Dermis blood vessel endothelial cell (primary cell): Measurements from ENCODE around the gene UPK2. TPM values are rescaled to one million over a fixed set of nuclear protein-coding genes. Genes with fewer than 3 reads are reported as not detected.
"Not testable (repeated sequence)": the region's sequence is repeated elsewhere in the genome, so short reads cannot be mapped to it uniquely, and the experiment has no call there.

Source experiments
- DNase-seq: peaks from one replicate; pipeline ENCODE4 v3.0.0; 2010
- total RNA-seq: library from RNA; depleted of rRNA; stranded (reverse); fragments of >200 nt; gene quantifications from 2 replicates; pipeline ENCODE4 v1.2.3, GENCODE V29; 2014

UPK2 gene
- total RNA-seq, 1 donor from 2014 or later: not detected

DNA sequence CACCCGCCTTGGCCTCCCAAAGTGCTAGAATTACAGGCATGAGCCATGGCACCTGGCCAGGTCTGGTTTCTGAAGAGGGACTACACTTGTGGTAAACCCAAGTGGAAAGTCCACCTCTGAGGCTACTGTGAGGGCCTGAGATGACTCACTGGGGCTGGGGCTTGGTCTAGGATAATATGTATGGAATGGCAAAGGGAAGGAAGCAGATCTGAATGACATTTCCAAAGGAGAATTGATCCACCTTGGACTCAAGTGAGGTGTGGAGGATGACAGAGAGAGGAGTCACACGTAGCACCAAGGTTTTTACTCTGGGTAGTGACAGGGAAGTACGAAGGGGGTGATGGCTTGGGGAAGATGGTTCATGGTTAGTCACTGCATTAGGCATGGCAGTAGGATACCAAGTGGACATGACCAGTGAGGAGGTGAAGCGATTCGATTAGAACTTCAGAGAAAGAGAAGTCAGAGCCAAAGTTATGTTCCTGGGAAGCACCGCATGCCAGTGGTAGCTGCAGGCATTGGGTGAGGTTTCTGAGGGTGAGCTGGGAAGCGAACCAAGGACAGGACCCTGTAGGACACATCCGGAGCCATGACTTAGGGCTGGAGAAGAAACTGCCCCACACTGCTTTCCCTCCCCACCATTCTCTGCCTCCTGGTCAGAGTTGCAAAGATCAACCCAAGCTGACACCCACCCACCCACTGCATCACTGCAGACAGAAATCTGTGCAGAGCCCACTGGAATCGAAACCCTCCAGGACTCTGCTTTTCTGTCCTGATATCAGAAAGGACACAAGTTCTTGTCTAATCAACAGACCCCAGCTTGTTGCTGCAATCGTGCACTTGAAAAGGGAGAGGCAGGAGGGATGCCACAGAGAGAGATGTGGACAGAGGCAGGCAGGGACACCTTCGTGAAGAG, 17.4 kb upstream of the UPK2 start:
- DNase-seq: no peak

DNA sequence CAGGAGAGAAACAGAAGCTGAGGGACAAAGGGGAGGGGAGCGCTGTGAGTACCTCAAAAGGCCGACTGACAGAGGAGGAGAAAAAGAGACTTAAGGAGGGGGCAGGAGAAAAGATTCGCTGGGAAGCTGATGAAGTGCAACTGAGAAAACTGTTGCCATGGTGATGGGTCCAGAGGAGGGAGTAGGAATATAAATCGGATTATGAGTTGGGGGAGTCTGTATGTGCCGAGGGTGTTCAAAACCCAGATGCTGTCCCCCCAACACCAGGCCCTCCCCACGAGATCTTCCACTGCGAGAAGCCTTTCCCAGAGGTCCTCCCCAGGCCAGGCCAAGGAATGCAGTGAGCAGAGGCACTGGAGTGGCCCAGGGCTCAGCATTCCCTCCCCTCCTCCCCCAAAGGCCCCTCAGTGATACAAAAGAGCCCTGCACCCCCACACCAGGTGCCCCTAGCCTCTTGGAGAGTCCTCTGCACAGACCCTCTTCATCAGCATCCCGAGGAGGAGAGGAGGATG, 16.6 kb upstream of the UPK2 start:
- no peak for DNase-seq

DNA sequence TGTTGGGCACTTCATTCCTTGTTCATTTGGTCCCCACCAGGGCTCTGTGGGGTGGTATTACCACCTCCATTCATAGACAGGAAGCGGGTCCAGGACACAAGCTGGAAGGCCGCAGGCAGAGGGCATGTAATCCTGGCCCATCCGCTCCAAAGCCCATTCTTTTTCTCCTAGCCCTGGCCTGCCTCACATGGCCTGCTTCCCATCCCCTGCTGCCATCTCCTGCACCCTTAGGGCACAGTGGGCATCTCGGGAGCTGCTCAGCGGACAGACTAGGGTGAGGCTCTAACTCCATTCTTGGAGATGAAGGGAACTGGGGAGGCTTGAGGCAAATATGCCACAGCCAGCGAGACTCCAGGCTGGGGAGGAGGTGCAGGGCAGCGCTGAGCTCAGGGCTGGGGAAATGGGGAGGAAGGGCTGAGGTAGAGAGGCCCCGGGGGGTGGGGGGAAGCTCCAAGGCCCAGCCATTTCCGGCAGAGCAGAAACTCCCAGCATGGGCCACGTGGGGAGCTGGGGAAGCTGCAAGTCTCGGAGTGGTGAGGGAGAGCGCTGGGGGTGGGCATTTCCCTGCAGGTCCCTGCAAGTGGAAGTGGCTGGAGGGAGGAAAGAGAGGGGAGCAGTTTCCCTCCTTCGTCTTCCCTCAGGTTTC, 16.0 kb upstream of the UPK2 start:
- peak; percentile 34 for DNase-seq

DNA sequence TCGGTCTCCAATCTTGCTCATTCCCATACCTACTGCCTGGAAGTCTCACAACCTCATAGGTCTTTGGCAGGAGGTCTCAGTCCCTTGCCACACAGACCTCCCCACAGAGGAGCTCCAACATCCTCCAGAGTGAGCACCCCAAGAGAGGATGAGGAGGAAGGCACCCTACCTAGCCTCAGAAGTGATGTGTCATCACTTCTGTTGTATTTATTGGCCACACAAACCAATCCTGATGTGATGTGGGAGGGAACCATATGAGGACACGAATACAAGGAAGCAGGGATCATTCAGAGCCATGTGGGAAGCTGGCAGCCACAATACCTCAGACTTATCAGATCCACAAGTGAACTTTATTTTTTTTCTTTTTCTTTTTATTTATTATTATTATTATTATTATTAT, 9.0 kb upstream of the UPK2 start:
- no peak for DNase-seq

DNA sequence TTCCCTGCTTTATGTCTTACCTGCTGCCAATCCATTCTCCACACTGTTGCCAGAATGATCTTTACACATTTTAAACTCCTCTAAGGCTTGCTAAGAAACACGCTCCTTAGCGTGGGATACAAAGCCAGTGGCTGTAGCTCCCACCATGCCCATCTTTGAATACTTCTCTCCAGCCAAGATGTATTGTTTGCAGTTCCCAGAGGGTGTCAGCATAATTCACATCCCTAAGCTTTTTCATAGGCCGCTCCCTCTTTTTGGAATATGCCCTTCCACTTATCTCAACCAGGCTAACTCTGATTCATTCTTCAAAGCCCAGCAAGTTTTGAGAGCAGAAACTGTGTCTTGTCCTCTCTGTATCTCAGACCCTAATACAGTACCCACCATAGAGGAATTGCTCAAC, 8.1 kb upstream of the UPK2 start:
- DNase-seq: no peak

DNA sequence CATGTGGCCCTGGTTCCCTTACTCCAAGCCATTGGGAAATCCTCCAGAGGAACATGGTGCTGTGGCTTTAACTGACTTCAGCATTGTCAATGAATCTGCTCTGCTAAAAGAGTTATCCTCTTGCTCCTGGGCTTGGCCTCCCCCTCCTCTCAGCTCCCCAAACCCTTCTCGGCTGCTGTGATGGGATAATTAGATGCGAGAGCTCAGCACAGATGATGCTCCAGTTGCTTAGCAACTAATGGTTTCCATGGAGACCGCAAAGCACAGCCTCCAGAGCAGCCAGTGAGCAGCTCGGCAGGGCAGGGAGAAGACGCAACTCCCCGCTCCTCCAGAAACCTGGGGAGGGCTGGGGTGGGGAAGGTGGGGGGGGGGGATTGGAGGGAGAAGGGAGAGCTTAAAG, 2.8 kb upstream of the UPK2 start:
- no peak for DNase-seq

DNA sequence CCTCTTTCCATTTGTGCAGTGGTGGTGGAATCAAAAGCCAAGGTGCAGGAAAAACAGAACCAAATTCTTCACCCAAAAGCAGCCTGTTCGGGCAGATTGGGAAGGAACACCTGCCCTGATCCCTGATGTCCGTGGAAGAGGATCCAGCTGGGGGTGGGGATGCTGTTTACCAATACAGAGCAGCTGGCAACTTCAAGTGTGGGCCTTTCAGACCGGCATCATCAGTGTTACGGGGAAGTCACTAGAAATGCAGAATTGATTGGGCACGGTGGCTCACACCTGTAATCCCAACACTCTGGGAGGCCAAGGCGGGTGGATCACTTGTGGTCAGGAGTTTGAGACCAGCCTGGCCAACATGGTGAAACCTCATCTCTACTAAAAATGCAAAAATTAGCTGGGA, 2.1 kb upstream of the UPK2 start:
- not testable (repeated sequence) for DNase-seq

DNA sequence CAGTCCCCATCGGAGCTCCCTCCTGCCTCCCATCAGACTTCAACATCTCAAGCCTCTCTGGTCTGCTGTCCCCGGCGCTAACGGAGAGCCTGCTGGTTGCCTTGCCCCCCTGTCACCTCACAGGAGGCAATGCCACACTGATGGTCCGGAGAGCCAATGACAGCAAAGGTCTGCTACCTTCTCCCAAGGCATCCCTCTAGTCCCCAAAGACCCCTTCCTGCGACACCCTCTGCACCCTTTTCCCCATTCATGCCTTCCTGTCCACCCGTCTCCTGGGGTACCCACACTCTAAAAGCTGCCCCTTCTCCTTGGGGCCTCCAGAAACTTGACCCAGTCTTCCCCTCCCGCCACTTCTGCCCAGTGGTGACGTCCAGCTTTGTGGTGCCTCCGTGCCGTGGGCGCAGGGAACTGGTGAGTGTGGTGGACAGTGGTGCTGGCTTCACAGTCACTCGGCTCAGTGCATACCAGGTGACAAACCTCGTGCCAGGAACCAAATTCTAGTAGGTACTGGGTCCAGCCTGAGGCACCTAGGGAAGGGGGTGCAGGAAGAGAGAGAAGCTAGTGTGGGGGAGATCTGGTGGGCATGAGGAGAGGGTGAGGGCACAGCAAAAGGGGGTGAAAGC, 860 bp downstream of the UPK2 start:
- no peak for DNase-seq

DNA sequence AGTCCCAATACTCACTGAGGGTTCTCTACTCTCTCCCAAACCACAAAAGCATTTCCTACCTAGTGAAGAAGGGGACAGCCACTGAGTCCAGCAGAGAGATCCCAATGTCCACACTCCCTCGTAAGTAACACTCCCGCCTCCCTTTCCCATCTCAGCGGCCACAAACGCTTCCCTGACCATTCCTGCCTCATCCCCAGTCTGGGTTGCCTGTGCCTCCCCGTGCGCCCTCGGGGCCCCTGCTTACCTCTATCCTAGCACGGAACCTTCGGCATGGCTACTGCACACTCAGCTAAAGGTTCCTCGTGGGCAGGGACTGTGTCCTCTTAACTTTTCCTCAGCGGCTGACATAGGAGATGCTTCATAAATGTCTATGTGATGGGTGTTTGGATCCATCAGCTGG, 1.5 kb downstream of the UPK2 start:
- DNase-seq: no peak

DNA sequence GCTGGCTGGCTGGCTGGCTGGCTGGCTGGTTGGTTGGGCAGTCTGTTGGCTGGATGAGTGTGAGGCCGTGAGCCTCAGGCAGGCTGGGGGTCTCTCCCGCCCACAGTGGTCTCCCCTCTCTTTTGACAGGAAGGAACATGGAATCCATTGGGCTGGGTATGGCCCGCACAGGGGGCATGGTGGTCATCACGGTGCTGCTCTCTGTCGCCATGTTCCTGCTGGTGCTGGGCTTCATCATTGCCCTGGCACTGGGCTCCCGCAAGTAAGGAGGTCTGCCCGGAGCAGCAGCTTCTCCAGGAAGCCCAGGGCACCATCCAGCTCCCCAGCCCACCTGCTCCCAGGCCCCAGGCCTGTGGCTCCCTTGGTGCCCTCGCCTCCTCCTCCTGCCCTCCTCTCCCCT, 1.9 kb downstream of the UPK2 start:
- no peak for DNase-seq

DNA sequence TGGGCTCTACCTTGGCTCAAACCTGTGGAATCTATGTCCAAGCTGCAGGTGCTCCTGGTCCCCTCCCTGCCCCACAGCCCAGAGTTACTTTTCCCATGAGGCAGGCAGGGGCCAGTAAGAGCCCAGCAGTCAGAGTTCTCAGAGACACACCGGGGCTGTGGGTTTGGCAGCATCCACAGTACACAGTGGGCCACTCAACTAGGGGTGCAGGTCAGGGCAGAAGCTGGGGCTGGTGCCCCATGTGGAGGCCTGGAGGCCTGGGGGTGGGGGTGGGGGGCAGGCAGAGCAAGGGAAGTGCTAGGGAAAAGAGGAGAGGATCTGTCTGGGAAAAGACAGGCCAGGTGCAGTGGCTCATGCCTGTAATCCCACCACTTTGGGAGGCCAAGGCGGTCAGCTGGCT, 2.5 kb downstream of the UPK2 start:
- no peak for DNase-seq

DNA sequence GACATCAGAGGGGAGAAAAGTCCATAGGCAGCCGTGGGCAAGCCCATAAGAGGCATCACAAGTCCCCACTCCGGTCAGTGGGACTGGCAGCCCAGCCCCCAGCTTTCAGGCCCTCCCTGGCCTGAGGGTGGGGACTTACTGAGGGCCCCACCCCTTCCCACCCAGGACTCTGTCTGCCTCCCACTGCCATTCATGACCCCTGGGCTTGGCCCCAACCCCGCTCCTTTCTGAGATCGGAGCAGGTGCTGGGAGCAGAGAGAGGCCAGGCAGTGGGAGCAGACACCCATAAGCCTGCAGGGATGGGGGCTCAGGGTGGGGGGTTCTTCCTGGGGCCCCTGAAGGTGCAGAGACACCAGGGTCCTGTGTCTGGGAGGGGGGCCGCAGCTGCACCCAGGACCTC, 5.1 kb downstream of the UPK2 start:
- DNase-seq: no peak

DNA sequence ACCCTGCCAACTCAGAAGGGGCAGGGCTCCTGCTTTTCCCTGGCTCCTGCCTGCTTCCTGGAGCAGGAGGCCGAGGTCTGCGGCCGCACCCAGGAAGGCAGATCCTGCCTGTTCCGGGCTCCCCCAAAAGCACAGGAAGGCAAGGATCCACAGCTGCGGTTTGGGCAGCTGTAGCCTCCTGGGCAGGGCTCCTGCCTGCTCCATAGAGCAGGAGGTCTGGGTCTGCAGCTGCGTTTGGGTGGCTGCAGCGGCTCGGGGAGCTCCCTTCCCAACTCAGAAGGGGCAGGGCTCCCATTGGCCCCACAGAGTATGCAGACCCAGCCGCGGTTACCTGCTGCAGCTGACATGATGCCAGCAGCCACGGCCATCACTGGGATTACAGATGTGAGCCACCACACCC, 5.5 kb downstream of the UPK2 start:
- no peak for DNase-seq

DNA sequence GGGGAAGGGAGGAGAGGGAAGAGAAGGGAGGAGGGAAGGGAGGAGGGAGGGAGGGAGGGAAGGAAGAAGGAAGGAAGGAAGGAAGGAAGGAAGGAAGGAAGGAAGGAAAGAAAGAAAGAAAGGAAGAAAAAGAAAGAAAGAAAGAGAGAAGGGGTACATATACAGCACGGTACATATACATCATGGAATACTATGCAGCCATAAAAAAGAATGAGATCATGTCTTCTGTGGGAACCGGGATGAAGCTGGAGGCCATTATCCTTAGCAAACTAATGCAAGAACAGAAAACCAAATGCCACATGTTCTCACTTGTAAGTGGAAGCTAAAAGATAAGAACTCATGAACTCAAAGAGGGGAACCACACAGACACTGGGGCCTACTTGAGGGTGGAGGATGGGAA, 13.4 kb downstream of the UPK2 start:
- DNase-seq: not testable (repeated sequence)

DNA sequence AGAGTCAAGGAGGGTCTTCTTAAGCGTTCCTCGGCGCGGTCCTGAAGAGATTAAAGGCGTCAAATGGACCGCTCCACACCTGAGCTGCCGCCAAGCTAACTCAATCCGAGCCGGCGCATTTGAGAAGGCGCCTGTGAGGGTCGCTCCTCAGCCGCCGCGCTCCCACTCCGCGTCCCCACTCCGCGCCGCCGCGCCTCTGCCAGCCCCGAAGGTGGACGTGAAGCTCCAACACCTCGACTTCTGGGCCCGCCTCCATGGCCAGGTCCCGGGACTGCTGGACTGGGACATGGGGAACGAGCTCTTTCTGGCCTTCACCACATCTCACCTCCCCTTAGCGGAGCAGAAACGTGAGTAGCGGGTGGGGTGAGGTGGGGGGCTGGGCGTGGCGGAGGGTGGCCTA, 15.5 kb downstream of the UPK2 start, which contains the start of gene FOXR1:
Gene FOXR1 (plus strand): TSS at position 116 of the 400 bp plus-strand sequence. CDS start 171 bp downstream, at position 287.
- no peak for DNase-seq

DNA sequence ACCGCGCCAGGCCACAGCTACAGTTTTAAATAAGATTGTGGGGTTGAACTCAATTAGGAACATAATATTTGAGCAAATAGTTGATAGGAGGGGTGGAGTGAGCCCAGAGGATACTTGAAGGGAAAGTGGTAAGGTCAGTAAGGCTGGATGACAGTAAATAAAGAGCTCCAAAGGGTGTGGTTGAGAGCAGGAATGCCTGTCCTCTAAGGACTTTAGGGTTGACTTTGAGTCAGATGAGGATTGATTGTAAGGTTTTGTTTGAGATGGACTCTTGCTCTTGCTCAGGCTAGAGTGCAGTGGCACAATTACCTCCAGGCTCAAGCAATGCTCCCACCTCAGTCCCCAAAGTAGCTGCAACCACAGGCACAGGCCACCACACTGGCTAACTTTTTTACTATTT, 17.9 kb downstream of the UPK2 start:
- DNase-seq: no peak

DNA sequence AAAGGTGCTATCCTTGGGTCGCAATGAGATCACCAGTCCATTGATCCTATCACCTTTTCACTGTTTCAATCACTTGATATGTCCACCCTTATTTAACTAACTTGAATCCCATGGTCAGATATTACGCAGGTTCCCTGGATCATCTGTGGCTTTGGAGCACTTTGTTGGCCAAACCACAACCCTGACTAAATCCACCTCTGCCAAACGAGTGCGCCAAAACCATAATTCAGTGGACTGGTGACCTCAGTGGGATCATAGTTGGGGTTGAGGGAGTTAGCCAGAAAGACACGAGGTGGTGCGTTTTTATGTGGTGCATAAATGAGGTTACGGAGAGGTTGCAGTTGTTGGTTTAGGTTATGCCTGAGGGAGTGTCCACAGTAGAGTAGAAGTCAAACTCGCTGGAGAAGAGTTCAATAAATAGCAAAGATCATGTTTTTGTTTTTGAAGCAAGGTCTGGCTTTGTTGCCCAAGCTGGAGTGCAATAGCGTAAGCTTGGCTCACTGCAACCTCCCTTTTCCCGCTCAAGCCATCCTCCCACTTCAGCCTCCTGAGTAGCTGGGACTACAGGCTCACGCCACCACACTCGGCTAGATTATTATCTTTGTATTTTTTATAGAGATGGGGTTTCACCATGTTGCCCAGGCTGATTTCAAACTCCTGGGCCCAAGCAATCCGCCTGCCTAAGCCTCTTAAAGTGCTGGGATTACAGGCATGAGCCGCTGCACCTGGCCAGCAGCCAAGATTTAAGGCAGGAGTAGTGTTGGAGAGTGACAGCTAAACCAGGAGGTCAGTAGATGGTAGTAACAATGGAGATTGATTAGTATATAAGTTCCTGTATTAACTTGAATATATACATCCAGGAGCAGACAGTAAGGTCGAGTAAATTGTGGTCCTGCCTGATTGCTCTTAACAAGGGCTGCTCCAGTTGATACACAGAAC, 19.9 kb downstream of the UPK2 start:
- DNase-seq: no peak

DNA sequence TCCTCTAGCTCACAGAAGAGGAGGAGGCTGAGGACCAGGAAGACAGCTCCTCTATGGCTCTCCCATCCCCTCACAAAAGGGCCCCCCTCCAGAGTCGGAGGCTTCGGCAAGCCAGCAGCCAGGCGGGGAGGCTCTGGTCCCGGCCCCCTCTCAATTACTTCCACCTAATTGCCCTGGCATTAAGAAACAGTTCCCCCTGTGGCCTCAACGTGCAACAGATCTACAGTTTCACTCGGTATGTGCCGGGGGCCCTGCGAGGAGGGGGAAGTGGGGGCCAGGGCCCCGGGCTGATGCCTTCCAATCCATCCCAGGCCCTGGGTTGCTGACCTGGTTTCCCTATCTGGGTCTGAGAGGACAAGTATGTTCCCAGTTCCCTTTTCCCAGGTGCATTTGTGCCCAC, 23.3 kb downstream of the UPK2 start:
- DNase-seq: no peak

DNA sequence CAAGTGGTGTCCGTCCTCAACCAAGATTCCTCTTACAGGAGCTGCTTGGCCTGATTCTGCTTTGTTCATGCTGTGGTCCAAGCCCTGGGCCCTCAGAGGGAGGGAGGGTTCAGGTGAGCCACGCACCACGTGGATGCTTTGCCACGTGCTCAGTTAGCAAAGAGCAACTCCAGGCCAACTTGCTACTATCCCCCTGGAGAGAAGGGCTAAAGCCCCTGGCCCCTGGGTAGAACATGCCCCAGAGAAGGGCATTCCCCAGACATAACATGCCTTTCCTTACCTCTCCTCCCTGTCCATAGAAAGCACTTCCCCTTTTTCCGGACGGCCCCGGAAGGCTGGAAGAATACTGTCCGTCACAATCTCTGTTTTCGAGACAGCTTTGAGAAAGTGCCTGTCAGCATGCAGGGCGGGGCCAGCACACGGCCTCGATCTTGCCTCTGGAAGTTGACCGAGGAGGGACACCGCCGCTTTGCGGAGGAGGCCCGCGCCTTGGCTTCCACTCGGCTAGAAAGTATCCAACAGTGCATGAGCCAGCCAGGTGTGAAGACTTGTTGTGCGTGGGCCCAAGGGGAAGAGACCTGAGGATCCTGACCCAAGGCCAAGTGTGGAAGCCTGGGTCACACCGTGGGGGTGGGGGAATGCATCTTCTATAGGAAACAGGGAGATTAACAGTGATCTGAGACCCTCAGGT, 24.2 kb downstream of the UPK2 start:
- peak; percentile 11 for DNase-seq

DNA sequence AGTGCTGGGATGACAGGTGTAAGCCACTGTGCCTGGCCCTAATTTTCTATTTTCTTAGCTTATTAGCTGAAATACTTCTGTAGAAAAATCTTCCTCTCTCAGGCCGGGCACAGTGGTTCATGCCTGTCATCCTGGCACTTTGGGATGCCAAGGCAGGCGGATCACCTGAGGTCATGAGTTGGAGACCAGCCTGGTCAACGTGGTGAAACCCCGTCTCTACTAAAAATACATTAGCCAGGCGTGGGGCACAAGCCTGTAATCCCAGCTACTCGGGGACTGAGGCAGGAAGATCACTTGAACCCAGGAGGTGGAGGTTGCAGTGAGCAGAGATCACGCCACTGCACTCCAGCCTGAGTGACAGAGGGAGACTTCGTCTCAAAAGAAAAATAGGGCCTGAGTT, 28.2 kb downstream of the UPK2 start:
- not testable (repeated sequence) for DNase-seq

DNA sequence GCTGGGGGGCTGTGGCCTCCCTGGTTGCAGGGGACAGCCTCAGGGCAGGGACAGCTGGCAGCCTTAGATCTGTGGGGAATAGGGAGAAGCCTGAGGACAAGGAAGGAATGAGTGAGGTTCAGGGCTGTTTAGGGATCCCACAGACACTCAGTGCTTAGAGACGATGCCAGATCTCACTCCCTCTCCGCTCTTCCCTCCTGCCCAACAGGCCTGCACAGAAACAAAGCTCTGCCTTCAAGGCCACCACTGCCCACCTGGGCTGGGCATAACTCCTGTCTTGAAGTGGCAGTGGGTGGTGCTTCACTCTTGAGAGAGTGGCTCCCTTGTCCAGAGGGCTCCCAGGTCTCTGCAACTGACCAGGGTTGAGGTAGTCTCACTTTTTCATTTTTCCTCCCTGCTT, 28.7 kb downstream of the UPK2 start:
- DNase-seq: no peak

DNA sequence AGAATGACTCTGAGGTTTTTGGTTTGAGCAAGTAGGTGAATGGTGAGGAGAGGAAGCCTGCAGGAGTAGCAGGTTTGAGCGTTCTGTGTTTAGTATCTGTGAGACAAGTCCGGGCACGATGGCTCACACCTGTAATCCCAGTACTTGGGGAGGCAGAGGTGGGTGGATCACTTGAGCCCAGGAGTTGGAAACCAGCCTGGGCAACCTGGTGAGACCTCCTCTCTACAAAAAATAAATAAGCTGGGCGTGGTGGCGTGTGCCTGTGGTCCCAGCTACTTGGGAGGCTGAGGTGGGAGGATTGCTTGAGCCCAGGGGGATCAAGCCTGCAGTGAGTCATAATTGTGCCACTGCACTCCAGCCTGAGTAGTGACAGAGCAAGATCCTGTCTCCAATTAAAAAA, 32.2 kb downstream of the UPK2 start:
- DNase-seq: no peak
